ENCODE results near the gene CD48.
A peak's percentile ranks its signal among the peaks of the same experiment; 100 is the strongest.

The CD48 gene

DNA sequence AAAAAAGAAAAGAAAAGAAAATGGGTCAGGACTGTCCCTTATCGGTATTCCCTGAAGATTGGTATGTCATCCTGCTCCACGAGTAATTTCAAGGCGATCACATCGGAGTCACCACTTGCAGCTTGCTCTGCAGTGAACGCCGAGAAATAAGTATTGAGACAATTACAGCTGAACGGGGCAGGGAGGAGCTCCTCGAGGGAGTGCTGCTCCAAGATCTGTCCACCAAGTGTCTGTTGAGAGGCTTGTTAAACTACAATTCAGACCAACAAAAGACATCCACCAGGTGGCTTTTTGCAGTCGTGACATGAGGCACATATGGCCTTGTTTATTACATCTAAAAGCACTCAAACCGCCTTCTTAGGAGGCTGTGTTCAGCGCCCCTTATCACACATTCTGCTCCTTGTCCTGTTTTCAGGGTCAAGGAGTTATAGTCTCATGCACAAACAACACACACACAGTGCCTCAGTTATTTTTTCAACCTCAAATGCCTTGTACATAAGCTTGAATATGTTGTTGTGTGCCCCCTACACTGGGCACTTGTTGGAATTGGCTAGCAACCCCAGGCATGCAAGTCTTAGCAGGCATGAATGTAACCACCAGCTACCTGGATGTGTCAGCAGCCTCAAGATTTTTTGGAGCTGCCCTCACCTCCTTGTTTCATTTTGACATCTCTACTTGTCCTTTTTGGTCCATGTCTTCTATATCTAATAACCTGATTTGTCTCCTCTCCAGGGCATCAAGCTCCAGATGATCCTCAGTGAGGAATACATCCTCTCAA is 13.0 kb upstream of the CD48 start:
- Histone ChIP-seq H3K27me3 (ENCODE audit: insufficient read depth, low read length, poor library complexity) (no peaks in the 10 kb centered on the region), H3K4me3 (ENCODE audit: low read depth in 1 of 2, low read length in 2 of 2) (no peak overlapping the region), H4K20me1 (ENCODE audit: insufficient read depth, low read length) (no peaks in the 10 kb centered on the region), H3K4me1 (ENCODE audit: insufficient read depth, low read length) (peaks cover 15% of the 10 kb centered on the region), H3K27ac (ENCODE audit: low read length) (no peak overlapping the region), H3K4me2 (ENCODE audit: insufficient read depth, low read length) (no peak overlapping the region), H3K9ac (ENCODE audit: low read depth, low read length) (no peak overlapping the region), H2AFZ (ENCODE audit: low read depth, low read length) (no peak overlapping the region), H3K36me3 (ENCODE audit: insufficient read depth, low read length) (no peaks in the 10 kb centered on the region), H3K9me3 (ENCODE audit: insufficient read depth, low read length, severe bottlenecking) (no peaks in the 10 kb centered on the region), H3K79me2 (ENCODE audit: insufficient read depth, low read length) (no peaks in the 10 kb centered on the region)
- DNase-seq (no peak), ATAC-seq (ENCODE audit: insufficient read depth, low read depth) (no peak)
- TF ChIP-seq EZH2 (IDR thresholded peaks at IDR 0.05; ENCODE audit: borderline replicate concordance, low read depth, low read length, severe bottlenecking), result no peak
- peak; percentile 10 for TF ChIP-seq CTCF (IDR thresholded peaks at IDR 0.05; ENCODE audit: borderline replicate concordance, extremely low read depth, low read length, poor library complexity, severe bottlenecking)

GRCh38 chr1:160723332-160723731 is 11.7 kb upstream of the CD48 start:
- no peak for TF ChIP-seq CTCF (IDR thresholded peaks at IDR 0.05; ENCODE audit: borderline replicate concordance, extremely low read depth, low read length, poor library complexity, severe bottlenecking)
- no peak for TF ChIP-seq EZH2 (IDR thresholded peaks at IDR 0.05; ENCODE audit: borderline replicate concordance, low read depth, low read length, severe bottlenecking)
- Histone ChIP-seq H4K20me1 (ENCODE audit: insufficient read depth, low read length) (no peaks in the 10 kb centered on the region), H3K79me2 (ENCODE audit: insufficient read depth, low read length) (no peaks in the 10 kb centered on the region), H3K4me2 (ENCODE audit: insufficient read depth, low read length) (no peak overlapping the region), H3K4me3 (ENCODE audit: low read depth in 1 of 2, low read length in 2 of 2) (no peak overlapping the region), H3K9ac (ENCODE audit: low read depth, low read length) (no peak overlapping the region), H3K36me3 (ENCODE audit: insufficient read depth, low read length) (no peaks in the 10 kb centered on the region), H3K9me3 (ENCODE audit: insufficient read depth, low read length, severe bottlenecking) (no peaks in the 10 kb centered on the region), H3K27me3 (ENCODE audit: insufficient read depth, low read length, poor library complexity) (no peaks in the 10 kb centered on the region), H3K4me1 (ENCODE audit: insufficient read depth, low read length) (peaks cover 15% of the 10 kb centered on the region), H3K27ac (ENCODE audit: low read length) (no peak overlapping the region), H2AFZ (ENCODE audit: low read depth, low read length) (no peak overlapping the region)
- ATAC-seq (ENCODE audit: insufficient read depth, low read depth) (no peak), DNase-seq (no peak)

DNA sequence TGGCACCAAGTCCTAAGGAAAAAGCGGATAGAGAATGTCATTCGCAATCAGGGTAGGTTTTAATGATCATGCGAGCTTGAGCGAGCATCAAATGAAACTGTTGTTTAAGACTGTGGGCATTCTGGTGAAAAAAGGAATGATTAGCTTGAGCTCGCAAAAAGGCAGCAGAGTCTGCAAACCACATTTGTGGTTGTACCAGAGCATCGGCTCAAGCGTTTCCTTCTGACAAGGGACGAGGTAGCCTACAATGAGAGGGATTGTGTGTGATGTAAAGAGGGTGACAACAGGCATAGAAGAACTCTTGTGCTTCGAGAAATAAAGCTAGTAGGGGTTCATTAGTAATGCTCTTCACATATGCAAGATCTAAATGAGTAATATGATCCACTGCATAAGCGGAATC is 11.1 kb upstream of the CD48 start:
- Histone ChIP-seq H4K20me1 (ENCODE audit: insufficient read depth, low read length) (no peaks in the 10 kb centered on the region), H2AFZ (ENCODE audit: low read depth, low read length) (no peak overlapping the region), H3K79me2 (ENCODE audit: insufficient read depth, low read length) (no peaks in the 10 kb centered on the region), H3K9me3 (ENCODE audit: insufficient read depth, low read length, severe bottlenecking) (no peaks in the 10 kb centered on the region), H3K9ac (ENCODE audit: low read depth, low read length) (no peak overlapping the region), H3K27ac (ENCODE audit: low read length) (no peak overlapping the region), H3K4me1 (ENCODE audit: insufficient read depth, low read length) (peaks cover 15% of the 10 kb centered on the region), H3K4me3 (ENCODE audit: low read depth in 1 of 2, low read length in 2 of 2) (no peak overlapping the region), H3K4me2 (ENCODE audit: insufficient read depth, low read length) (no peak overlapping the region), H3K36me3 (ENCODE audit: insufficient read depth, low read length) (no peaks in the 10 kb centered on the region), H3K27me3 (ENCODE audit: insufficient read depth, low read length, poor library complexity) (no peaks in the 10 kb centered on the region)
- TF ChIP-seq CTCF (IDR thresholded peaks at IDR 0.05; ENCODE audit: borderline replicate concordance, extremely low read depth, low read length, poor library complexity, severe bottlenecking), result no peak
- TF ChIP-seq EZH2 (IDR thresholded peaks at IDR 0.05; ENCODE audit: borderline replicate concordance, low read depth, low read length, severe bottlenecking), result no peak
- DNase-seq (peak; percentile 27), ATAC-seq (ENCODE audit: insufficient read depth, low read depth) (peak; percentile 24; the same call in 1 of the 3 replicates)

Measured in DND-41 (cell line).